SK-N-SH (cell line): ENCODE measurements around the gene PROSER3. TPM values are rescaled to one million over a fixed set of nuclear protein-coding genes. Genes with fewer than 3 reads are reported as not detected.

Experiments
- CTCF ChIA-PET: fragments of 300-600, 350-600 bp; formaldehyde crosslinking; extraction: SDS; loops from one replicate; lab custom pipeline; 2021; lab: Yijun Ruan, JAX
- POLR2A ChIA-PET: fragments of 350-600 bp; sonication (Branson Sonifier 250); formaldehyde crosslinking; extraction: SDS; loops from one replicate; lab custom pipeline; 2020; ENCODE audit warnings: antibody characterized with exemption, inconsistent platforms; lab: Yijun Ruan, JAX
- DNase-seq: peaks from one replicate; pipeline ENCODE4 v3.0.0; 2012
- H2AFZ ChIP-seq: fragments of 200-600 bp; sonication (generic); 2 replicates; pipeline ENCODE4 v1.8.1; 2016; ENCODE audit warnings: antibody characterized with exemption, mild to moderate bottlenecking, low read depth
- H3F3A ChIP-seq: fragments of 200-600 bp; sonication (generic); replicated peaks from 2 replicates; pipeline ENCODE3; 2016; ENCODE audit warnings: antibody characterized with exemption, mild to moderate bottlenecking; ENCODE audit not compliant: insufficient read depth
- H3K27ac ChIP-seq, 2 experiments: fragments of 200-500 bp in 1 of 2; fragments of 200-600 bp in 1 of 2; sonication (Bioruptor generic) in 1 of 2; sonication (generic), shearing (Covaris generic) in 1 of 2; 2 replicates each; pipeline versions ENCODE4 v1.5.1 to v1.6.1; 2014 to 2016; ENCODE audit warnings: low read depth in 2 of 2, inconsistent platforms in 1 of 2, low read length in 1 of 2, mild to moderate bottlenecking in 1 of 2, mixed read lengths in 1 of 2
- H3K27me3 ChIP-seq: fragments of 200-600 bp; sonication (generic), shearing (Covaris generic); 2 replicates; pipeline ENCODE4 v1.6.1; 2016; ENCODE audit warnings: mixed run types; ENCODE audit not compliant: insufficient read depth
- H3K36me3 ChIP-seq, 2 experiments: fragments of 200-500 bp in 1 of 2; fragments of 200-600 bp in 1 of 2; sonication (Bioruptor generic) in 1 of 2; sonication (generic) in 1 of 2; replicated peaks in 1 of 2; 2 replicates each; pipeline versions ENCODE3 to v1.5.1; 2014 to 2016; ENCODE audit warnings: low read length in 1 of 2, mild to moderate bottlenecking in 1 of 2; ENCODE audit not compliant: insufficient read depth in 2 of 2, control insufficient read depth in 1 of 2
- H3K4me1 ChIP-seq, 2 experiments: fragments of 200-500 bp in 1 of 2; fragments of 200-600 bp in 1 of 2; sonication (Bioruptor generic) in 1 of 2; sonication (generic), shearing (Covaris generic) in 1 of 2; 2 replicates each; pipeline versions ENCODE4 v1.5.1 to v1.6.1; 2014 to 2016; ENCODE audit warnings: low read depth in 1 of 2, low read length in 1 of 2, mixed run types in 1 of 2; ENCODE audit not compliant: insufficient read depth in 2 of 2, control insufficient read depth in 1 of 2
- H3K4me2 ChIP-seq: fragments of 200-600 bp; sonication (generic), shearing (Covaris generic); 2 replicates; pipeline ENCODE4 v1.6.1; 2017; ENCODE audit warnings: mixed run types
- H3K4me3 ChIP-seq, 2 experiments: fragments of 200-500 bp in 1 of 2; fragments of 200-600 bp in 1 of 2; sonication (Bioruptor generic) in 1 of 2; sonication (generic), shearing (Covaris generic) in 1 of 2; 2 replicates each; pipeline versions ENCODE4 v1.5.1 to v1.8.1; 2014 to 2016; ENCODE audit warnings: low read depth in 2 of 2, inconsistent platforms in 1 of 2, low read length in 1 of 2, mild to moderate bottlenecking in 1 of 2, mixed read lengths in 1 of 2, moderate library complexity in 1 of 2
- H3K79me2 ChIP-seq: fragments of 200-600 bp; sonication (generic); 2 replicates; pipeline ENCODE4 v1.8.1; 2017; ENCODE audit warnings: mild to moderate bottlenecking; ENCODE audit not compliant: insufficient read depth
- H3K9ac ChIP-seq: fragments of 200-600 bp; sonication (generic); 2 replicates; pipeline ENCODE4 v1.6.1; 2017; ENCODE audit warnings: mixed run types
- H3K9me2 ChIP-seq: fragments of 200-600 bp; sonication (generic); 2 replicates; pipeline ENCODE4 v1.6.1; 2017; ENCODE audit warnings: mixed run types
- H3K9me3 ChIP-seq: fragments of 200-600 bp; sonication (generic); 2 replicates; pipeline ENCODE4 v1.6.1; 2017; ENCODE audit warnings: mixed run types, mild to moderate bottlenecking, moderate library complexity
- H4K20me1 ChIP-seq: fragments of 200-600 bp; sonication (generic); 2 replicates; pipeline ENCODE4 v1.6.1; 2017; ENCODE audit warnings: mild to moderate bottlenecking, mixed run types; ENCODE audit not compliant: insufficient read depth
- EP300 ChIP-seq, 2 experiments: IDR thresholded peaks; 2 replicates each; pipeline versions ENCODE4 v1.4.0 to v1.6.1; 2012; ENCODE audit warnings: borderline replicate concordance in 1 of 2, low read depth in 1 of 2, low read length in 1 of 2
- EZH2phosphoT487 ChIP-seq: fragments of 200-600 bp; sonication (generic); IDR thresholded peaks from 2 replicates; pipeline ENCODE4 v1.6.1; 2017; ENCODE audit warnings: low read depth, mixed run types, mild to moderate bottlenecking, antibody characterized with exemption, moderate library complexity, borderline replicate concordance
- FOSL2 ChIP-seq: IDR thresholded peaks from 2 replicates; pipeline ENCODE4 v1.4.0; 2012; ENCODE audit warnings: low read depth, mild to moderate bottlenecking, moderate library complexity, borderline replicate concordance
- FOXJ3 ChIP-seq: sonication (generic); formaldehyde crosslinking; IDR thresholded peaks from 2 replicates; pipeline ENCODE4 v1.5.1; 2020; ENCODE audit warnings: mild to moderate bottlenecking, missing genetic modification reagents
- GATA2 ChIP-seq: sonication (generic); formaldehyde crosslinking; IDR thresholded peaks from 2 replicates; pipeline ENCODE4 v1.5.0; 2020; ENCODE audit warnings: mild to moderate bottlenecking, missing genetic modification reagents
- MXI1 ChIP-seq: IDR thresholded peaks from 2 replicates; pipeline ENCODE4 v1.6.1; 2012; ENCODE audit warnings: mild to moderate bottlenecking, low read depth, low read length, improper control_type of control experiment
- POLR2AphosphoS5 ChIP-seq: IDR thresholded peaks from 2 replicates; pipeline ENCODE4 v1.6.1; 2012; ENCODE audit warnings: low read depth, low read length
- RCOR1 ChIP-seq: fragments of 150-350 bp; IDR thresholded peaks from 2 replicates; pipeline ENCODE4 v1.6.1; 2017; ENCODE audit warnings: antibody characterized with exemption, low read length
- REST ChIP-seq: IDR thresholded peaks from 2 replicates; pipeline ENCODE4 v1.6.1; 2012; ENCODE audit warnings: mild to moderate bottlenecking, low read depth, low read length, moderate library complexity
- RFX5 ChIP-seq: IDR thresholded peaks from 2 replicates; pipeline ENCODE4 v1.6.1; 2012; ENCODE audit warnings: mild to moderate bottlenecking, improper control_type of control experiment, low read length
- RXRA ChIP-seq: IDR thresholded peaks from 2 replicates; pipeline ENCODE4 v1.4.0; 2012; ENCODE audit warnings: low read depth, mild to moderate bottlenecking, borderline replicate concordance
- SIN3A ChIP-seq: IDR thresholded peaks from 2 replicates; pipeline ENCODE4 v1.6.1; 2012; ENCODE audit warnings: low read depth, mild to moderate bottlenecking, low read length, moderate library complexity, borderline replicate concordance
- SMC3 ChIP-seq: IDR thresholded peaks from 2 replicates; pipeline ENCODE4 v1.6.1; 2012; ENCODE audit warnings: low read depth, low read length, improper control_type of control experiment
- TCF12 ChIP-seq: IDR thresholded peaks from 2 replicates; pipeline ENCODE4 v1.4.0; 2012
- USF1 ChIP-seq: IDR thresholded peaks from 2 replicates; pipeline ENCODE4 v1.4.0; 2012; ENCODE audit warnings: low read depth, borderline replicate concordance
- YY1 ChIP-seq: IDR thresholded peaks from 2 replicates; pipeline ENCODE4 v1.4.0; 2012; ENCODE audit warnings: low read depth, mild to moderate bottlenecking
- ZBTB33 ChIP-seq: IDR thresholded peaks from 2 replicates; pipeline ENCODE4 v1.4.0; 2012; ENCODE audit warnings: low read depth, borderline replicate concordance
- WGBS: methylation state at CpG from one replicate; pipeline ENCODE4 v1.1.6; 2017; ENCODE audit warnings: low lambda C conversion rate; 5-methylcytosine and 5-hydroxymethylcytosine counted together
- polyA plus RNA-seq, 3 experiments: library from polyadenylated mRNA; depleted of rRNA; stranded (reverse); fragments of >200 nt; gene quantifications; 2 replicates each; pipeline ENCODE4 v1.2.3, GENCODE V29; 2012

The PROSER3 gene
- polyA plus RNA-seq, 1 of the 3 experiments (the other 2 are of a cell fraction), result 12.5 TPM

DNA sequence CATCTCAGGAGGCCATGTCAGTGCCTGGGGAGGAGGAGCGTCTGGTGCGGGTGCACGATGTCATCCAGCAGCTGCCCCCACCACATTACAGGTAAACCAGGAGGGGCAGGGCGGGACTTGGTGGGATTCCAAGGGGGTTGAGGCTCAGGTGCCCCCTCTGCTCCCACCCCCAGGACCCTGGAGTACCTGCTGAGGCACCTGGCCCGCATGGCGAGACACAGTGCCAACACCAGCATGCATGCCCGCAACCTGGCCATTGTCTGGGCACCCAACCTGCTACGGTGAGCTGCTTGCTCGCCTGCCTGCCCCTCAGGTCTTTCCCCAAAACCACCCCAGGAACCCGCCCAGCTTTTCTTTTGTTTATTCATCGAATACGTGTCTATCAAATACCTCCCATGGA, 24.6 kb downstream of the PROSER3 start:
- no peaks in the 10 kb centered on the region for H3K9me3 ChIP-seq
- POLR2A ChIA-PET, result no interaction called here
- no peak overlapping the region for H2AFZ ChIP-seq
- H3K4me2 ChIP-seq, result no peak overlapping the region
- TF ChIP-seq TCF12 (no peak), SIN3A (no peak), YY1 (no peak), RCOR1 (no peak), RXRA (no peak), EP300 (IDR thresholded peaks at IDR 0.05; ENCODE audit: borderline replicate concordance in 1 of 2, low read depth in 1 of 2, low read length in 1 of 2) (no peak), MXI1 (no peak), RFX5 (no peak), REST (no peak), EZH2phosphoT487 (no peak), FOSL2 (no peak), ZBTB33 (no peak), GATA2 (CRISPR knock-in tag) (no peak), FOXJ3 (CRISPR knock-in tag) (no peak), POLR2AphosphoS5 (no peak), SMC3 (no peak), USF1 (no peak)
- no peak overlapping the region for H3K4me3 ChIP-seq
- H3K9me2 ChIP-seq, result no peaks in the 10 kb centered on the region
- H3K4me1 ChIP-seq, result no peaks in the 10 kb centered on the region
- H3K9ac ChIP-seq, result no peak overlapping the region
- no peaks in the 10 kb centered on the region for H4K20me1 ChIP-seq
- CTCF ChIA-PET, result no interaction called here
- H3K27me3 ChIP-seq, result no peaks in the 10 kb centered on the region
- no peaks in the 10 kb centered on the region for H3F3A ChIP-seq
- peaks cover 0 to 8% of the 10 kb centered on the region in 2 experiments for H3K36me3 ChIP-seq
- no peak for DNase-seq
- 92% methylated on average over 9 of the region's 12 CpGs for WGBS
- H3K27ac ChIP-seq, result no peak overlapping the region
- no peaks in the 10 kb centered on the region for H3K79me2 ChIP-seq
